HepG2 (cell line): ENCODE results near the gene PDZD8. TPM values are rescaled to one million over a fixed set of nuclear protein-coding genes. Genes with fewer than 3 reads are reported as not detected.

Experiments
- ATAC-seq: fragments of 200-7000 bp; cut with Tn5 transposase; 3 replicates; pipeline ENCODE4 v1.9.1; 2020; ENCODE audit warnings: mild to moderate bottlenecking, moderate library complexity
- BruUV-seq: library from RNA; stranded (reverse); fragments of 400-500 nt; replicated peaks from 2 replicates; lab custom pipeline; 2021; lab: Mats Ljungman, UMichigan
- CTCF ChIA-PET: fragments of 300-600 bp; formaldehyde crosslinking; extraction: SDS; loops from one replicate; lab custom pipeline; 2021; ENCODE audit warnings: low total read pairs, inconsistent platforms, low intra/inter-chr PET ratio; lab: Yijun Ruan, JAX
- POLR2A ChIA-PET: fragments of 350-600 bp; sonication (Branson Sonifier 250); formaldehyde crosslinking; loops from one replicate; lab custom pipeline; 2020; ENCODE audit warnings: antibody characterized with exemption, inconsistent platforms; lab: Yijun Ruan, JAX
- DNase-seq: peaks from one replicate; pipeline ENCODE4 v3.0.0-alpha.2; 2015; ENCODE audit warnings: low spot score
- FAIRE-seq: peaks from 3 replicates; lab custom pipeline; 2011; peaks lifted over from hg19 to GRCh38; lab: Jason Lieb, UNC
- H2AFZ ChIP-seq: one replicate; pipeline ENCODE4 v1.6.1; 2011; ENCODE audit warnings: low read length, inconsistent platforms
- H3K27ac ChIP-seq: fragments of 300-600 bp; 3 replicates; pipeline ENCODE4 v1.8.0; 2011; ENCODE audit warnings: mixed run types, mild to moderate bottlenecking, mixed read lengths, low read length, inconsistent platforms; ENCODE audit not compliant: insufficient read depth; ENCODE audit errors: extremely low read length
- H3K27me3 ChIP-seq, 2 experiments: fragments of 200-600 bp in 1 of 2; 2 replicates in 1 of 2; 3 replicates in 1 of 2; pipeline versions ENCODE4 v1.6.0 to v1.8.0; 2011; ENCODE audit warnings: low read length in 2 of 2, mild to moderate bottlenecking in 2 of 2, moderate library complexity in 2 of 2, inconsistent platforms in 1 of 2; ENCODE audit not compliant: insufficient read depth in 2 of 2, control insufficient read depth in 1 of 2
- H3K36me3 ChIP-seq, 2 experiments: fragments of 200-600 bp in 1 of 2; replicated peaks in 1 of 2; 2 replicates in 1 of 2; 3 replicates in 1 of 2; pipeline versions ENCODE4 v1.5.1 to v1.8.0; 2011; ENCODE audit warnings: low read length in 2 of 2, inconsistent platforms in 1 of 2; ENCODE audit not compliant: insufficient read depth in 2 of 2, control insufficient read depth in 1 of 2
- H3K4me1 ChIP-seq: 2 replicates; pipeline ENCODE4 v1.5.1; 2012; ENCODE audit warnings: low read length, inconsistent platforms; ENCODE audit not compliant: insufficient read depth
- H3K4me2 ChIP-seq: 2 replicates; pipeline ENCODE4 v1.6.0; 2011; ENCODE audit warnings: low read depth, low read length, inconsistent platforms
- H3K4me3 ChIP-seq, 3 experiments: fragments of 200-600 bp in 1 of 3; sonication (generic), shearing (Covaris generic) in 1 of 3; replicated peaks in 1 of 3; 2 replicates each; pipeline ENCODE4 v1.5.1; 2011 to 2016; ENCODE audit warnings: low read length in 3 of 3, inconsistent platforms in 2 of 3, low read depth in 2 of 3, mild to moderate bottlenecking in 2 of 3, control low read depth in 1 of 3, mixed read lengths in 1 of 3; ENCODE audit not compliant: insufficient read depth in 1 of 3
- H3K79me2 ChIP-seq: one replicate; pipeline ENCODE4 v1.6.1; 2011; ENCODE audit warnings: low read length, inconsistent platforms; ENCODE audit not compliant: insufficient read depth
- H3K9ac ChIP-seq: 2 replicates; pipeline ENCODE4 v1.6.0; 2011; ENCODE audit warnings: mild to moderate bottlenecking, low read depth, low read length, inconsistent platforms; ENCODE audit not compliant: insufficient read depth
- H3K9me3 ChIP-seq: 2 replicates; pipeline ENCODE4 v1.5.1; 2012; ENCODE audit warnings: mild to moderate bottlenecking, low read length
- H4K20me1 ChIP-seq: 2 replicates; pipeline ENCODE4 v1.6.0; 2011; ENCODE audit warnings: inconsistent platforms, mild to moderate bottlenecking, low read length, moderate library complexity; ENCODE audit not compliant: insufficient read depth
- ARHGAP35 ChIP-seq: sonication (generic); formaldehyde crosslinking; IDR thresholded peaks from 2 replicates; pipeline ENCODE4 v1.9.0; 2022; ENCODE audit warnings: mild to moderate bottlenecking, inconsistent platforms, moderate library complexity, missing genetic modification reagents, borderline replicate concordance
- ARNTL ChIP-seq: sonication (generic); formaldehyde crosslinking; IDR thresholded peaks from 2 replicates; pipeline ENCODE4 v1.4.0; 2020; ENCODE audit warnings: mild to moderate bottlenecking, missing genetic modification reagents
- FOXA1 ChIP-seq, 2 experiments: fragments of 450-650 bp in 1 of 2; sonication (generic) in 1 of 2; formaldehyde crosslinking in 1 of 2; IDR thresholded peaks; 2 replicates each; pipeline versions ENCODE4 v1.4.0 to v1.6.1; 2016 to 2020; ENCODE audit warnings: missing genetic modification reagents in 1 of 2
- SMAD3 ChIP-seq: sonication (generic); formaldehyde crosslinking; IDR thresholded peaks from 2 replicates; pipeline ENCODE4 v1.4.0; 2020; ENCODE audit warnings: missing genetic modification reagents
- SRY ChIP-seq: sonication (generic); formaldehyde crosslinking; IDR thresholded peaks from 2 replicates; pipeline ENCODE4 v1.8.0; 2022; ENCODE audit warnings: mild to moderate bottlenecking, missing genetic modification reagents
- ZFP36L1 ChIP-seq: sonication (generic); formaldehyde crosslinking; IDR thresholded peaks from 2 replicates; pipeline ENCODE4 v1.8.0; 2022; ENCODE audit warnings: mild to moderate bottlenecking, missing genetic modification reagents, moderate library complexity
- ZNF569 ChIP-seq: sonication (generic); formaldehyde crosslinking; IDR thresholded peaks from 2 replicates; pipeline ENCODE4 v1.5.0; 2020; ENCODE audit warnings: mild to moderate bottlenecking, missing genetic modification reagents, moderate library complexity, borderline replicate concordance
- WGBS: methylation state at CpG from one replicate; pipeline ENCODE4 v1.1.6; 2017; ENCODE audit warnings: low lambda C conversion rate; 5-methylcytosine and 5-hydroxymethylcytosine counted together
- in situ Hi-C: cut with HindIII; loops from 2 replicates; pipeline ENCODE4 v1.10.0; 2017; ENCODE audit warnings: low pct_unique_long_range_greater_than_20kb; ENCODE audit not compliant: extremely low pct_ligation_motif_present
- intact Hi-C: fragments of 100-400 bp; cut with micrococcal nuclease; formaldehyde crosslinking; loops from one replicate; pipeline ENCODE4 v1.10.0; 2022; ENCODE audit not compliant: unreplicated experiment
- polyA plus RNA-seq, 8 experiments: library from polyadenylated mRNA; depleted of rRNA in 3 of 8; stranded (reverse) in 7 of 8; unstranded in 1 of 8; fragments of >200 nt; fragmentation: Illumina TruSeq in 4 of 8; extraction: Trizol in 4 of 8; gene quantifications; 2 replicates each; pipeline versions ENCODE4 v1.2.1 to v1.2.3, GENCODE V29; 2011 to 2016; ENCODE audit warnings: low read depth in 4 of 8, missing spikeins in 1 of 8, mixed read lengths in 1 of 8; ENCODE audit not compliant: insufficient read depth in 1 of 8
- total RNA-seq, 5 experiments: library from RNA; depleted of rRNA; stranded (reverse); fragments of >200 nt; fragmentation: Illumina TruSeq; extraction: Trizol; gene quantifications; 2 replicates each; pipeline ENCODE4 v1.2.3, GENCODE V29; 2016; ENCODE audit warnings: low read depth in 1 of 5

The PDZD8 gene
- total and polyA plus RNA-seq, 2 of the 13 experiments (the other 11 are each of a cell fraction or from before 2014, with no cell fraction given), result 11.2 to 32.0 TPM

GRCh38 chr10:117409549-117410305, 34.5 kb upstream of the PDZD8 start:
- in situ Hi-C loops, result no loop called here
- no peaks in the 10 kb centered on the region for H3K36me3 ChIP-seq
- CTCF ChIA-PET, result no interaction called here
- no peaks in the 10 kb centered on the region for H3K79me2 ChIP-seq
- DNase-seq (no peak), FAIRE-seq (no peak), ATAC-seq (no peak)
- H3K27ac ChIP-seq, result no peak overlapping the region
- no peak overlapping the region for H2AFZ ChIP-seq
- no peak overlapping the region for H3K4me2 ChIP-seq
- H3K9ac ChIP-seq, result no peak overlapping the region
- whole genome bisulfite sequencing, result 90% methylated on average over 5 of the region's 5 CpGs
- POLR2A ChIA-PET, result no interaction called here
- no peaks in the 10 kb centered on the region for H4K20me1 ChIP-seq
- H3K27me3 ChIP-seq, result no peaks in the 10 kb centered on the region
- no peaks in the 10 kb centered on the region for H3K9me3 ChIP-seq
- intact Hi-C loops, result loop anchor here (5.0 kb wide), 1 partner anchor 37 kb away; no protein-coding TSS in a partner anchor
- TF ChIP-seq SMAD3 (CRISPR knock-in tag) (no peak), ZFP36L1 (CRISPR knock-in tag) (no peak), ARHGAP35 (no peak), SRY (CRISPR knock-in tag) (no peak), ARNTL (CRISPR knock-in tag) (no peak), ZNF569 (CRISPR knock-in tag) (no peak), FOXA1 (IDR thresholded peaks at IDR 0.05) (no peak), FOXA1 (CRISPR knock-in tag; IDR thresholded peaks at IDR 0.05) (no peak)
- H3K4me3 ChIP-seq, result no peak overlapping the region
- H3K4me1 ChIP-seq, result peaks cover 56% of the 10 kb centered on the region
- BruUV-seq, result no TSS peak
